C4-2B (cell line): ENCODE data around the gene SH3BP1.

ENCODE experiments used
- ZFX ChIP-seq: fragments of 450-650 bp; IDR thresholded peaks from 2 replicates; pipeline ENCODE4 v1.6.1; 2017
- TF ChIP-seq, protein P1 (sequence below): fragments of 450-650 bp; conservative IDR thresholded peaks from 2 replicates; pipeline ENCODE4 v1.5.1; 2017; ENCODE audit warnings: mild to moderate bottlenecking

- TF ChIP-seq, protein P1, sequence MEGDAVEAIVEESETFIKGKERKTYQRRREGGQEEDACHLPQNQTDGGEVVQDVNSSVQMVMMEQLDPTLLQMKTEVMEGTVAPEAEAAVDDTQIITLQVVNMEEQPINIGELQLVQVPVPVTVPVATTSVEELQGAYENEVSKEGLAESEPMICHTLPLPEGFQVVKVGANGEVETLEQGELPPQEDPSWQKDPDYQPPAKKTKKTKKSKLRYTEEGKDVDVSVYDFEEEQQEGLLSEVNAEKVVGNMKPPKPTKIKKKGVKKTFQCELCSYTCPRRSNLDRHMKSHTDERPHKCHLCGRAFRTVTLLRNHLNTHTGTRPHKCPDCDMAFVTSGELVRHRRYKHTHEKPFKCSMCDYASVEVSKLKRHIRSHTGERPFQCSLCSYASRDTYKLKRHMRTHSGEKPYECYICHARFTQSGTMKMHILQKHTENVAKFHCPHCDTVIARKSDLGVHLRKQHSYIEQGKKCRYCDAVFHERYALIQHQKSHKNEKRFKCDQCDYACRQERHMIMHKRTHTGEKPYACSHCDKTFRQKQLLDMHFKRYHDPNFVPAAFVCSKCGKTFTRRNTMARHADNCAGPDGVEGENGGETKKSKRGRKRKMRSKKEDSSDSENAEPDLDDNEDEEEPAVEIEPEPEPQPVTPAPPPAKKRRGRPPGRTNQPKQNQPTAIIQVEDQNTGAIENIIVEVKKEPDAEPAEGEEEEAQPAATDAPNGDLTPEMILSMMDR, result no peak
- TF ChIP-seq ZFX, result no peak
These were observed 12.3 kb upstream of the SH3BP1 start for GRCh38 chr22:37627121-37627520.
